GM18907 (cell line): Measurements from ENCODE around the gene BCAT1.
"Not testable (repeated sequence)": the region's sequence is repeated elsewhere in the genome, so short reads cannot be mapped to it uniquely, and the experiment has no call there.

Experiments
- ATAC-seq: cut with Tn5 transposase; IDR thresholded peaks from one replicate; pipeline ENCODE4 v1.9.1; 2021; ENCODE audit warnings: mild to moderate bottlenecking, moderate library complexity; ENCODE audit not compliant: unreplicated experiment

BCAT1 gene

GRCh38 chr12:24928533-24929306 is 20.2 kb downstream of the BCAT1 start:
- not testable (repeated sequence) for ATAC-seq

- no peak for ATAC-seq
These were observed 20.8 kb downstream of the BCAT1 start for GRCh38 chr12:24928131-24928530.

GRCh38 chr12:24926080-24926479 is 22.8 kb downstream of the BCAT1 start:
- not testable (repeated sequence) for ATAC-seq

GRCh38 chr12:24922090-24922489 is 26.8 kb downstream of the BCAT1 start:
- ATAC-seq: no peak

- ATAC-seq: no peak
These were observed 27.5 kb downstream of the BCAT1 start for GRCh38 chr12:24921251-24922038.

- ATAC-seq: no peak
These were observed 28.8 kb downstream of the BCAT1 start for GRCh38 chr12:24920141-24920540.

GRCh38 chr12:24919346-24920001 is 29.4 kb downstream of the BCAT1 start:
- no peak for ATAC-seq

- ATAC-seq: no peak
These were observed 30.3 kb downstream of the BCAT1 start for GRCh38 chr12:24918596-24918995.

- no peak for ATAC-seq
These were observed 33.4 kb downstream of the BCAT1 start for GRCh38 chr12:24915501-24915900.

- ATAC-seq: no peak
These were observed 34.9 kb downstream of the BCAT1 start for GRCh38 chr12:24913953-24914352.

- no peak for ATAC-seq
These were observed 35.8 kb downstream of the BCAT1 start for GRCh38 chr12:24913130-24913529.

- no peak for ATAC-seq
These were observed 37.6 kb downstream of the BCAT1 start for GRCh38 chr12:24911271-24911791.

GRCh38 chr12:24910192-24910591 is 38.7 kb downstream of the BCAT1 start:
- ATAC-seq: not testable (repeated sequence)

GRCh38 chr12:24909667-24910066 is 39.2 kb downstream of the BCAT1 start:
- ATAC-seq: no peak

GRCh38 chr12:24907464-24907863 is 41.4 kb downstream of the BCAT1 start:
- ATAC-seq: no peak

- no peak for ATAC-seq
These were observed 42.8 kb downstream of the BCAT1 start for GRCh38 chr12:24906141-24906540.

- ATAC-seq: no peak
These were observed 43.5 kb downstream of the BCAT1 start for GRCh38 chr12:24905431-24905830.

- ATAC-seq: no peak
These were observed 44.0 kb downstream of the BCAT1 start for GRCh38 chr12:24904871-24905270.

- peak; percentile 16 for ATAC-seq
These were observed 45.4 kb downstream of the BCAT1 start for GRCh38 chr12:24903329-24904088.

GRCh38 chr12:24902511-24903328 is 46.2 kb downstream of the BCAT1 start:
- ATAC-seq: peak; percentile 65
